HEK293 (cell line): Measurements from ENCODE around the gene ADAMTS13.

Experiments
- CTCF ChIA-PET: fragments of 350-600 bp; formaldehyde crosslinking; extraction: SDS; loops from one replicate; lab custom pipeline; 2021; ENCODE audit warnings: antibody characterized with exemption; lab: Yijun Ruan, JAX
- POLR2A ChIA-PET: fragments of 300-600 bp; formaldehyde crosslinking; extraction: SDS; loops from one replicate; lab custom pipeline; 2020; ENCODE audit warnings: antibody characterized with exemption, inconsistent platforms; lab: Yijun Ruan, JAX
- H3K27ac ChIP-seq: fragments of 200-500 bp; sonication (Bioruptor generic); 2 replicates; pipeline ENCODE4 v1.5.1; 2014; ENCODE audit warnings: low read depth, low read length, control low read depth, inconsistent platforms; ENCODE audit errors: extremely low read depth
- H3K36me3 ChIP-seq, 2 experiments: fragments of 200-500 bp in 1 of 2; sonication (Bioruptor generic) in 1 of 2; 1 replicate in 1 of 2; 2 replicates in 1 of 2; pipeline ENCODE4 v1.5.1; 2014 to 2017; ENCODE audit warnings: inconsistent platforms in 2 of 2, low read length in 2 of 2; ENCODE audit not compliant: control insufficient read depth in 2 of 2, insufficient read depth in 1 of 2
- H3K4me1 ChIP-seq: fragments of 200-500 bp; sonication (Bioruptor generic); 2 replicates; pipeline ENCODE4 v1.5.1; 2014; ENCODE audit warnings: mild to moderate bottlenecking, low read length, inconsistent platforms; ENCODE audit not compliant: control insufficient read depth, insufficient read depth
- H3K4me3 ChIP-seq: 2 replicates; pipeline ENCODE4 v1.5.1; 2011; ENCODE audit warnings: low read depth, mild to moderate bottlenecking, control low read depth, low read length, moderate library complexity
- H3K9me3 ChIP-seq: fragments of 200-500 bp; sonication (Bioruptor generic); 2 replicates; pipeline ENCODE4 v1.5.1; 2014; ENCODE audit warnings: low read depth, low read length, inconsistent platforms; ENCODE audit not compliant: control insufficient read depth, insufficient read depth
- BCL11B ChIP-seq: fragments of 450-650 bp; formaldehyde crosslinking; IDR thresholded peaks from 2 replicates; pipeline ENCODE4 v1.5.1; 2016; ENCODE audit warnings: low read depth, missing biosample characterization, missing genetic modification characterization
- GLI4 ChIP-seq: fragments of 450-650 bp; formaldehyde crosslinking; IDR thresholded peaks from 2 replicates; pipeline ENCODE4 v1.5.1; 2016; ENCODE audit warnings: missing biosample characterization, missing genetic modification characterization
- TCF7L2 ChIP-seq: IDR thresholded peaks from 2 replicates; pipeline ENCODE4 v1.6.1; 2011; ENCODE audit warnings: low read depth, mild to moderate bottlenecking, inconsistent platforms, low read length, moderate library complexity, borderline replicate concordance
- YY2 ChIP-seq: fragments of 450-650 bp; formaldehyde crosslinking; IDR thresholded peaks from 2 replicates; pipeline ENCODE4 v1.5.1; 2016; ENCODE audit warnings: missing biosample characterization, missing genetic modification characterization
- ZBTB11 ChIP-seq: fragments of 450-650 bp; formaldehyde crosslinking; conservative IDR thresholded peaks from 2 replicates; pipeline ENCODE4 v1.5.1; 2016; ENCODE audit warnings: low read depth, missing biosample characterization, missing genetic modification characterization
- ZEB2 ChIP-seq: fragments of 450-650 bp; formaldehyde crosslinking; IDR thresholded peaks from 2 replicates; pipeline ENCODE4 v1.5.1; 2016; ENCODE audit warnings: missing biosample characterization, missing genetic modification characterization
- ZFHX2 ChIP-seq: fragments of 450-650 bp; formaldehyde crosslinking; conservative IDR thresholded peaks from 2 replicates; pipeline ENCODE4 v1.5.1; 2016; ENCODE audit warnings: missing biosample characterization, missing genetic modification characterization
- ZFP41 ChIP-seq: fragments of 450-650 bp; formaldehyde crosslinking; IDR thresholded peaks from 2 replicates; pipeline ENCODE4 v1.5.1; 2016; ENCODE audit warnings: missing biosample characterization, missing genetic modification characterization, borderline replicate concordance
- ZIC2 ChIP-seq: fragments of 450-650 bp; formaldehyde crosslinking; IDR thresholded peaks from 2 replicates; pipeline ENCODE4 v1.5.1; 2016; ENCODE audit warnings: missing biosample characterization, missing genetic modification characterization
- ZNF174 ChIP-seq: fragments of 450-650 bp; formaldehyde crosslinking; IDR thresholded peaks from 2 replicates; pipeline ENCODE4 v1.5.0; 2017; ENCODE audit warnings: missing biosample characterization, mild to moderate bottlenecking, missing genetic modification characterization
- ZNF19 ChIP-seq: fragments of 450-650 bp; formaldehyde crosslinking; IDR thresholded peaks from 2 replicates; pipeline ENCODE4; 2016; ENCODE audit warnings: missing biosample characterization, missing genetic modification characterization, low read depth
- ZNF521 ChIP-seq: fragments of 450-650 bp; formaldehyde crosslinking; IDR thresholded peaks from 2 replicates; pipeline ENCODE4 v1.5.1; 2017; ENCODE audit warnings: missing biosample characterization, mild to moderate bottlenecking, missing genetic modification characterization
- ZNF792 ChIP-seq: fragments of 450-650 bp; formaldehyde crosslinking; IDR thresholded peaks from 2 replicates; pipeline ENCODE4 v1.5.1; 2016; ENCODE audit warnings: missing biosample characterization, missing genetic modification characterization
- TF ChIP-seq, protein P1 (sequence below): fragments of 450-650 bp; formaldehyde crosslinking; IDR thresholded peaks from 2 replicates; pipeline ENCODE4 v1.5.1; 2016; ENCODE audit warnings: missing biosample characterization, missing genetic modification characterization

ADAMTS13 gene

DNA sequence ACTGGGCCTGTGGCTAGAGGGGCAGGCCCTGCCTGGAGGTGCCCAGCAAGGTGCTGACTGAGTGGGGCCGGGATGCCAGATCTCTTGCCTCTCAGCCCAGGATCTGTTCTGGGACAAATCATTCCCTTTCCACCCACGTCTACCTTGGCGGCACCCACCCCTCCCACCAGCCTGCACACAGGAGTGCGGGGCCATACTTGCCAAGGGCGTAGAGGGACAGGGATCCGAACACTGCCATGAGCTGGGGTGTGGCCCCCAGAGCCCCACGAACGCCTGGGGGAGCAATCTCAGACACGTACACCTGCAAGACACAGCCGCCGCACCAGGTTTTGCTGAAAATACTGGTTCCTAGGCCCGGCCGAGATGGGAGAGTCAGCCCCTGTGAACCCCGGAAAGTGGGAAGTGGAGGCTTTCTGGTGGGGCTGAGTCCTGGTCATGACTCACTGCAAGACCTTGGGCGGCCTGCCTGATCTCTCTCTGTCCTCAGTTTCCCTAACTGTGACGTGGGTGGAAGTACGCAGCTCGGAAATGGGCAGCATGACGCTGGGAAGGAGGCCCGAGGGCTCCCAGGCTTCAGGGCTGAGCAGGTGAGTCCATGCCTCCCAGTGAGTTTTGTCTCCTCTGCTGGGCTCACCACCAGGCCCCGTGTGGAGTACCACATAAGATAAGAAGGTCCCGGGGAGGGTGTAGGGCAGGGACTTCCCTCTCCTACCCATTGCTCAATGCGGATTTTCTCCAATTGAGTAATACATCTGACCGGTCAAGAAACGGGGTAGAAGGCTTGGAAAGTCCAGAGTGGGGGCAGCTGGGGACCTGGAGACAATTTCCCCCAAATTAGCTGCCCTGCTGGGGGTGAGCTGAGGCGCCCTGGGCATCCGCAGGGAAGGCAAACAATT lies 54.1 kb downstream of the ADAMTS13 start:
- ChIA-PET CTCF (interaction anchor here (0.6 to 3.4 kb wide), 2 partner anchors 10 to 89 kb away, joined by 3 to 15 read pairs; no protein-coding TSS in a partner anchor), POLR2A (interaction anchor here (1.6 kb wide), 1 partner anchor 17 kb away, joined by 10 read pairs; the partner anchor contains the start of gene CACFD1)
- H3K4me1 ChIP-seq, result no peaks in the 10 kb centered on the region
- no peak overlapping the region for H3K27ac ChIP-seq
- no peak overlapping the region for H3K4me3 ChIP-seq
- peaks cover 0 to 46% of the 10 kb centered on the region in 2 experiments; a peak in 1 of 3 replicates for H3K36me3 ChIP-seq
- TF ChIP-seq GLI4, result no peak
- peak; percentile 22; the same call in 1 of the 2 replicates for TF ChIP-seq ZFHX2
- TF ChIP-seq ZBTB11 (tag by site-specific recombination), result no peak
- TF ChIP-seq TCF7L2, result no peak
- peak; percentile 10; the same call in 1 of the 2 replicates for TF ChIP-seq ZIC2 (tag by site-specific recombination)
- no peaks in the 10 kb centered on the region for H3K9me3 ChIP-seq

GRCh38 chr9:133476941-133477340 lies 54.8 kb downstream of the ADAMTS13 start:
- ChIA-PET POLR2A (interaction anchor here (1.6 kb wide), 1 partner anchor 17 kb away, joined by 10 read pairs; the partner anchor contains the start of gene CACFD1), CTCF (interaction anchor here (0.6 to 3.4 kb wide), 2 partner anchors 10 to 90 kb away, joined by 3 to 15 read pairs; no protein-coding TSS in a partner anchor)
- no peak overlapping the region for H3K27ac ChIP-seq
- no peaks in the 10 kb centered on the region for H3K4me1 ChIP-seq
- TF ChIP-seq BCL11B (tag by site-specific recombination) (no peak), ZEB2 (tag by site-specific recombination) (no peak), ZNF521 (no peak), ZNF792 (no peak), YY2 (tag by site-specific recombination) (no peak), ZFP41 (tag by site-specific recombination) (no peak), ZNF19 (no peak), ZNF174 (tag by site-specific recombination) (no peak)
- TF ChIP-seq, protein P1, sequence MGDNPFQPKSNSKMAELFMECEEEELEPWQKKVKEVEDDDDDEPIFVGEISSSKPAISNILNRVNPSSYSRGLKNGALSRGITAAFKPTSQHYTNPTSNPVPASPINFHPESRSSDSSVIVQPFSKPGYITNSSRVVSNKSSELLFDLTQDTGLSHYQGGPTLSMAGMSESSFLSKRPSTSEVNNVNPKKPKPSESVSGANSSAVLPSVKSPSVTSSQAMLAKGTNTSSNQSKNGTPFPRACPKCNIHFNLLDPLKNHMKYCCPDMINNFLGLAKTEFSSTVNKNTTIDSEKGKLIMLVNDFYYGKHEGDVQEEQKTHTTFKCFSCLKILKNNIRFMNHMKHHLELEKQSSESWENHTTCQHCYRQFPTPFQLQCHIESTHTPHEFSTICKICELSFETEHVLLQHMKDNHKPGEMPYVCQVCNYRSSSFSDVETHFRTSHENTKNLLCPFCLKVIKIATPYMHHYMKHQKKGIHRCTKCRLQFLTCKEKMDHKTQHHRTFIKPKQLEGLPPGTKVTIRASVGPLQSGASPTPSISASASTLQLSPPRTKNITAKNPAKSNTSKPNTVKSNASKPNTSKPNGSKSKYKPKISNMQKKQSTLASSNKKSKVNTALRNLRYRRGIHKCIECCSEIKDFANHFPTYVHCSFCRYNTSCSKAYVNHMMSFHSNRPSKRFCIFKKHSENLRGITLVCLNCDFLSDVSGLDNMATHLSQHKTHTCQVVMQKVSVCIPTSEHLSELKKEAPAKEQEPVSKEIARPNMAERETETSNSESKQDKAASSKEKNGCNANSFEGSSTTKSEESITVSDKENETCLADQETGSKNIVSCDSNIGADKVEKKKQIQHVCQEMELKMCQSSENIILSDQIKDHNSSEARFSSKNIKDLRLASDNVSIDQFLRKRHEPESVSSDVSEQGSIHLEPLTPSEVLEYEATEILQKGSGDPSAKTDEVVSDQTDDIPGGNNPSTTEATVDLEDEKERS (tag by site-specific recombination), result no peak
- no peak overlapping the region for H3K4me3 ChIP-seq
- peaks cover 0 to 40% of the 10 kb centered on the region in 2 experiments; a peak in 1 of 3 replicates for H3K36me3 ChIP-seq
- H3K9me3 ChIP-seq, result no peaks in the 10 kb centered on the region
